SU-DHL-6 (cell line): ENCODE measurements around the gene ITGA6.

Source experiments
- EZH2phosphoT487 ChIP-seq: fragments of 200-600 bp; sonication (generic), shearing (Covaris generic); conservative IDR thresholded peaks from 2 replicates; pipeline ENCODE4 v1.6.1; 2018; ENCODE audit warnings: mild to moderate bottlenecking, antibody characterized with exemption, low read length, moderate library complexity, mixed read lengths
- TF ChIP-seq, protein P1 (sequence below): fragments of 200-600 bp; sonication (generic); IDR thresholded peaks from one replicate; pipeline ENCODE4 v1.5.1; 2017; ENCODE audit warnings: antibody characterized with exemption, mild to moderate bottlenecking, low read length, moderate library complexity; ENCODE audit not compliant: insufficient read depth, poor library complexity, severe bottlenecking

- TF ChIP-seq, protein P1, sequence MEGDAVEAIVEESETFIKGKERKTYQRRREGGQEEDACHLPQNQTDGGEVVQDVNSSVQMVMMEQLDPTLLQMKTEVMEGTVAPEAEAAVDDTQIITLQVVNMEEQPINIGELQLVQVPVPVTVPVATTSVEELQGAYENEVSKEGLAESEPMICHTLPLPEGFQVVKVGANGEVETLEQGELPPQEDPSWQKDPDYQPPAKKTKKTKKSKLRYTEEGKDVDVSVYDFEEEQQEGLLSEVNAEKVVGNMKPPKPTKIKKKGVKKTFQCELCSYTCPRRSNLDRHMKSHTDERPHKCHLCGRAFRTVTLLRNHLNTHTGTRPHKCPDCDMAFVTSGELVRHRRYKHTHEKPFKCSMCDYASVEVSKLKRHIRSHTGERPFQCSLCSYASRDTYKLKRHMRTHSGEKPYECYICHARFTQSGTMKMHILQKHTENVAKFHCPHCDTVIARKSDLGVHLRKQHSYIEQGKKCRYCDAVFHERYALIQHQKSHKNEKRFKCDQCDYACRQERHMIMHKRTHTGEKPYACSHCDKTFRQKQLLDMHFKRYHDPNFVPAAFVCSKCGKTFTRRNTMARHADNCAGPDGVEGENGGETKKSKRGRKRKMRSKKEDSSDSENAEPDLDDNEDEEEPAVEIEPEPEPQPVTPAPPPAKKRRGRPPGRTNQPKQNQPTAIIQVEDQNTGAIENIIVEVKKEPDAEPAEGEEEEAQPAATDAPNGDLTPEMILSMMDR = no peak
- TF ChIP-seq EZH2phosphoT487 = no peak
Measured at GRCh38 chr2:172460780-172461201, 33.4 kb downstream of the ITGA6 start.
